ENCODE data around the gene PTPRD.
"Not testable (repeated sequence)": the region's sequence is repeated elsewhere in the genome, so short reads cannot be mapped to it uniquely, and the experiment has no call there.

The PTPRD gene

DNA sequence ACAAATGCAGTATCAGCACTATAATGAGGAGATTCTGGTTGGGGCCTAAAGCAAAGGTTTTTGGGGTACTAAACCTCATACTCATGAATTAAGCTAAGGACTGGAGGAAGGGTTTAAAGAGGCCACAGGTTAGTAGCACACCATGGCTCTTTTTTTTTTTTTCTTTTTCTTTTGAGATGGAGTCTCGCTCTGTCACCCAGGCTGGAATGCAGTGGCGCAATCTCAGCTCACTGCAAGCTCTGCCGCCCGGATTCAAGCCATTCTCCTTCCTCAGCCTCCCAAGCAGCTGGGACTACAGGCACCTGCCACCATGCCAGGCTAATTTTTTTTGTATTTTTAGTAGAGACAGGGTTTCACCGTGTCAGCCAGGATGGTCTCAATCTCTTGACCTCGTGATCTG is 1515.5 kb downstream of the PTPRD start:
- DNase-seq (ENCODE audit: low read depth in 1 of 2, low spot score in 1 of 2), result not testable (repeated sequence)

DNA sequence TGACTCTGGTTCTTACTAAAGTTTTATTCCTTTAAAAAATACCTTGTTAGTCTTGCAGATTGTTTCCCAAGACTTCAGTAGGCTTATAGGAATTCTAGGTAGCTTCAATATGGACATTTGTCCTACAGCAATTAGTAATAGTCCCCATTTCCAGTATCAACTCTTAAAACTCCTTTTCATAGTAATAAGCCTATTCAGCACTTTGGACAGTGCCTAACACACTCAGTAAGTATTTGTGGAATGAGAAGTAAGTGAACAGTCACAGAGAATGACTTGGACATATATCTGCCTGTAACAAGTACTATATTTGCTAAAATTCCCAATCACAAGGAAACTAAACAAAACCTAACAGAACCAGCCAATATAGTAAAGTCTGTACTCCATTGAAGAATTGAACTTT is 1521.4 kb downstream of the PTPRD start:
- DNase-seq (ENCODE audit: low read depth in 1 of 2, low spot score in 1 of 2), result no peak

DNA sequence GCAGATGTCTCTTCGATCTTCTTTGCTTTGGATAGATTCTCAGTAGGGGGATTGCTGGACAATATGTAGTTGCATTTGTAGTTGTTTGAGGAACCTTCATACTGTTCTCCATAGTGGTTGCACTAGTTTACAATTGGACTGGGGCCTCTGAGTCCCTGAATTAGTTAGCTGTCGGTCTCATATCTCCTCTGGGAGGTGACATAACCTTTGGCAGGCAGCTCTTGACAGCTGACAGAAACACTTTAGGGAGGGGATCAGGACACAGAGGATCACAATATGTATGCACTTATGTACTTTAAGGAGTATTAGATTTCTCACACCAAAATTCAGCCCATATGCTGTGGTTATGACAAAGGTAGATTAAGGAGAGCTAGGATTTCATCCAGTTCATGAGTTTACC is 1533.3 kb downstream of the PTPRD start:
- no peak for DNase-seq (ENCODE audit: low read depth in 1 of 2, low spot score in 1 of 2)

DNA sequence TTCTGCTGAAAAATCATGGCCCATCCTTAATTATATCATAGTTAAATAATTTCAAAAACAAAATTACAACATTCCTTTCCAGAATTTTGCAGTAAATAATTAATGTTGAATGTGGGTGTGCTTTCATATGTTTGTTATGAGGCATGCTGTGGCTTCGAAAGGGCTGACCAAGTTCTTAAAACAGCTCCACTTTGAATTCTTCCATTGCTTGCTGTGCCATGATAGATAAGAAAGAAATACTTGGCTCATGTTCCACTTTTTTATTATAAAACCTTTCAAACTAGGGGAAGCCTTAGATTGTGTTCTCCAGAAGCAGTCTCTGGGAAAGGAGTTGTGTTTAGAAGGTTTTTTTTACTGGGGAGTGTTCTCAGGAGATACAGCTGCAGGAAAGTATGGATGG is 1534.5 kb downstream of the PTPRD start:
- no peak for DNase-seq (ENCODE audit: low read depth in 1 of 2, low spot score in 1 of 2)

DNA sequence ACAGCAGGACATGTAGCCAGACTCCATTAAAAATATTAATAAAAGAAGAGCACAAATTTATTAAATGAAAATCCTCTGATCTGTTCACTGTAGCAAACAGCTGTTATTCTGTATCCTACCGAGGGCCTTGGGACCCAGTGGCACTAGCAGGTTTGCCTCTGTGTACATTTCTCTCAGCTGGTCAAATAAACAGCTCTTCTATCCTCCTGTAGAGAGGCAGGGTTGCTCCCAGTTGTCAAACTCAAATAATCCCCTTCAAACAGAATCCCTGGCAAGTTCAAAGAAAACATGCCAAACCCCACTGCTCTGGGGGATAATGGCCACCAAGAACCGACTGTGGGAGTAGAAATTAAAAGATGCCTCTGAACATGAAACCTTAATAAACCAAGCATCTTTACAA is 1551.2 kb downstream of the PTPRD start:
- no peak for DNase-seq (ENCODE audit: low read depth in 1 of 2, low spot score in 1 of 2)

DNA sequence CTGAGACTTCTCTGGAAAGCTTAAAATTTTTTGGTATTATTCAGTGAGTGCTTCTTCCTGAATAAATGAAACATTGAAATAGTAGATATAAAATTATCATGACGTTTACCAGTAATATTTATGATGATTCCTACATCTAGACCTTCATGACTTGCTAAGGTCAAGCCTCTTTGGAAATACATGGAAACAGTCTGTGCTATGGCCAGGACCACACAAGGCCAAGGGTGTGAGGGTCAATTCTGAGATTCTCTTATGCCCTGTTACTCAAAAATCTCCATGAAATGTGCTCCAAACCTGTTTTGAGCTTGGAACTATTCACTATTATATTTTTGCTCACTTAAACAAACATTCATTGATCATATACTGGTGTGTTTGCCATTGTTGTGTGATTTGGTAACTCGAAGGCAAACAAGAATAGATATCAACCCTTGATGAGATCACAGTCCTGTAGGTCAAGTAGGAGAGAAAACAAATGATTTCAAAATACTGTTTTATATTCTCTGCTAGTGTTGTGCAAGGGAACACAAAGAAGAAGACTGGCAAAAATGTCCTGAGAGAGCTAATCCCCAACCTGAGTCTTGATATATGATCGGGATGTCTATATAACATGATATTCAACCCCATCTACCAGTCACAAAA is 1558.3 kb downstream of the PTPRD start:
- DNase-seq (ENCODE audit: low read depth in 1 of 2, low spot score in 1 of 2), result no peak

DNA sequence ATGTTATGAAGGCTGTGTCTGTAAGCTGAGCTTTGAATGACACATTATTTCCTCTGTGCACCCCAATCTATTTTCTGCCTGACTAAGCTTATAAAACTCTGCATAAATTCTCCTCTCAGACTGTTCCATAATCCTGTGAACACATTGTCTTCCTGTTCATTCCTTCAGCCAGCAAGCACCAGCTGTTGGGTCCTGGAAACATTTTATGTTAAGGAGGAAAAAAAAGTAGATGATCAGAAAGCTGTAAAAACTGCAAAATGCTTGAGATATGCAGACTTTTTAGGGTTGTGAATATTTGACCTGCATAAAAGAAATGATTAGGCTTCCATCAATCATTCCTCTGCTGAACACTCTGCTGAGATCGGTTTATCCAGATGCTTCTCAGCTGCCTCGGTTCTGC is 1567.2 kb downstream of the PTPRD start:
- DNase-seq (ENCODE audit: low read depth in 1 of 2, low spot score in 1 of 2), result no peak

DNA sequence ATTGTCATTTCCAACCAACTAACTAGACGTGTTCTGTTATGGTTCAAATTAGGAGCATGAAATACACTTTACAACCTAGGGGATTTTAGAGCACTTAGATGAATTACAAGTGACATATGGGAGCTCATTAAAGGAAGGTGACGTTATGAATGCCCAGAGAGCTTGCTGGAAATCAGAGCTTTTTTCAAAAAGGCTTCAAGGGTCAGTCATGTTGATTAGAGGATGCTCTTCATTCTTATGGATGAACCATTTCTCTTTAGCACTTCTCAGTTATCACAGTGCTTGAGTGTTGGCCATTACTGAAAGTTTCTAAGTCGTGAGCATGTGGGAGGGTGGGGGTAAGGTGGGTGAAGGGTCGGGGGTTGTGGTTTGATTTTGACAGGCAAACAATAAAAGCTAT is 1567.7 kb downstream of the PTPRD start:
- DNase-seq (ENCODE audit: low read depth in 1 of 2, low spot score in 1 of 2), result no peak

DNA sequence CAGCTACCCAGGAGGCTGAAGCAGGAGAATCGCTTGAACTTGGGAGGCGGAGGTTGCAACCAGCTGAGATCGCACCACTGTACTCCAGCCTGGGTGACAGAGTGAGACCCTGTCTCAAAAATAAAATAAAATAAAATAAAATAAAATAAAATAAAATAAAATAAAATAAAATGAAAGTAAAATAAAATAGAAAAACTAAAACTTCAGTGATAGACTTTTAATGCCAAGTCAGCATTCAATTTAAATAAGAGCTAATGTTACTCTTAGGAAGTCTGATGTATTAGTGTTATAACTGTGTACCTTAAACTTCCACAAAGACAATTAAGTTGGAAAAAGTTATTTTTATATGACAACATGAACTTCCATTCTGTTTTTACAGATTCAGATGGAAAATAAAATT is 1569.0 kb downstream of the PTPRD start:
- DNase-seq (ENCODE audit: low read depth in 1 of 2, low spot score in 1 of 2), result not testable (repeated sequence)

DNA sequence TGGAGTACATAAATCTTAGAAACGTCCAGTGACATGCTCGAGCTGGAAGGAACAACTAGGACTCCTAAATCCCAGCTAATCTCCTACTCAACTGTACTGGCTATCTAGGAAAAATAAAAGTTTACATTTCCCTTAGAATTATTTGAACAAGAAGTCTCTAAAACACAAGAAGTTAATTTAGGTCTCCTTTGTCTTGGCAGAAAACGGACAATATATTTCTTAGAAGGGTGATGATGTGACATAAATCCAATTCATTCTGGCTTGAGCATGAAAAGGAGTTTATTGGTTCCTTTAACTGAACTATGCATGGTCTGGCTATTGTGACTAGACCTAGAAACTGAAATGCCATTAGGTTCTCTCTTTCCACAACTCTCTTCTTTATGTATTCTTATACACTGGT is 1571.0 kb downstream of the PTPRD start:
- DNase-seq (ENCODE audit: low read depth in 1 of 2, low spot score in 1 of 2), result no peak

DNA sequence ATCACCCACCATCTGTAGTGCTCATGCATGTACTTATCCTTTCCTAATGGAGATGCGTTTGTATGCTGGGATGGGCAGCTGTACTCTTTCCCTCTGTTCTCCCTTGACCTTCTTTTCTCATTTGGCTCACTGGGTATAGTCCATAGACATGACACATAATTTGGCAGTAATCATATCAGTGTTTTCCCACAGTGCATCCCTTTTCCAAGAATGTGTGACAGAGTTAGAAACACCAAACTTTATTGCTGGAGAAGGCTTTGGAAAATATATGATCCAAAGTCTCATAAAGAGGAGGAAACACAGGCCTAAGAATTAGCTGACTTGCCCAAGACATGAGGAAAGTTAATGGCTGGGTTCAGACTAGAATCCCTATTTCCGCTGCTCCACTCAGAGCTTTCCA is 1579.8 kb downstream of the PTPRD start:
- no peak for DNase-seq (ENCODE audit: low read depth in 1 of 2, low spot score in 1 of 2)

DNA sequence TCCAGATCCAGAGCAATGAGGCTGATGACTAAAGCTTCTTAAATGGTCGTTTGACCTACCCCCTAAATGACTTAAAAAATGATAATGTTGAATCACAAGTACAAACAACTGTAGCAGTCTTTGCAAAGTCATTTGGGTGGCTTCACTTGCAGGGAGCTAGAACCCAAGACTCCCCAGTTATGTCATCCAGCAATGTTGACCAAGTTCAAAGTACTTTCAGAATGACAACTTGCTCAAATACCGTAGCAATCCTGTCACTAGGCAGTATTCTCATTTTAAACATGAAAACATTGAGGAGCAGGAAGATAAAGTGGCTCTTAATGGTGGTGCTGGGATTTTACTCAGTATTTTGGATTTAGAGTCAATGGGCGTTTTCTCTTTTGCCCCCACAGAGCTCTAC is 1596.2 kb downstream of the PTPRD start:
- DNase-seq (ENCODE audit: low read depth in 1 of 2, low spot score in 1 of 2), result no peak

DNA sequence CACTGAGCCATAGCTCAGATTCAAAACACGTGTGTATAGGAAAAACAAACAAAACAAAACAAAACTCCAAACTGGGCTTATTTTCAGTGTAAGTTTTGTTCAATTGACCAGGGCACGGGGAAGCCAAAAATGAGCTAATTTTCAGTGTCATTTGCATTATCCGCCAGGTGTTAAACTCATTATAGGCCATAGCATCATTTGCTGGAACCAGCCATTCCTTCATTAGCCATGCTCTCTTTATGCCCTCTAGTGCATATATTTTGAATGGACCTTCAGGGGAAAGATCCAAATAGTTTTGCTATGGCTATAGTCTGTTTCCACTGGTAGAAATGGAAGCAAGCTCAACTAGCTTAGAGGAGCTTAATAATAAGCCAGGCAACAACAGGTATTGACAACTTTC is 1608.0 kb downstream of the PTPRD start:
- no peak for DNase-seq (ENCODE audit: low read depth in 1 of 2, low spot score in 1 of 2)

DNA sequence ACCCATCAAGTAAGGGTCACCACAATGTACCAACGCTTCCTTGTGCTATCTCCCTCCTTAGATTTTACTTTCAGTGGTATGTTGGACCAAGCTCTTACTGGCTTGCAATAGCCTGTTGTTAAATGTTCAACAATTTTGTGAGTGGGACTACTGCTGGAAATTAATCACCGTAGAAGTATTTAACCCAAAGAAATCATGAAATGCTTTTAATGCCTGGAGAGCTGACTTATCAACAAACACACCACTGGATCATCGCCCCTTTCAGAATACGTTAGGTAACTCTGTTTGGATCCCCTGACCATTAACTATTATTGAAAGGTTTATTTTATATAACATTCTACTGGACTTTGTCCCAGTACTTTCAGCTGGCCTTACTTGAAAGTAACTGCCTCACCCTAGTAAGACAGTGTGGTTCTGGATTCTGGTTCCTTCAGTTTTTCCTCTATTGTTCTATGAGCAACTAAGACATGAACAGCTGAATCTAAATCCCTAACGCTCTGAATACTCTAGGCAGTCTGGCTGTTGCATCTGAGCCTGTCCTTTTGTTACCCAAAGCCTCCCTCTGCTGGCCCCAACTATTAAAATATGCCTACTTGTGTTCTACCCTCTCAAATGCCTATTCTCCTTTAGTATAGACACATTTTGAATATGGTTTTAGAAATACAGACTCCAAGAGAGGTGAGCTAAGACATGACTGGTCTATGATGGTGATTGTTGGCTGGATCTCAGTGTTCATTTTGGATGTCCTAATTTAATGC is 1609.8 kb downstream of the PTPRD start:
- DNase-seq (ENCODE audit: low read depth in 1 of 2, low spot score in 1 of 2), result no peak

DNA sequence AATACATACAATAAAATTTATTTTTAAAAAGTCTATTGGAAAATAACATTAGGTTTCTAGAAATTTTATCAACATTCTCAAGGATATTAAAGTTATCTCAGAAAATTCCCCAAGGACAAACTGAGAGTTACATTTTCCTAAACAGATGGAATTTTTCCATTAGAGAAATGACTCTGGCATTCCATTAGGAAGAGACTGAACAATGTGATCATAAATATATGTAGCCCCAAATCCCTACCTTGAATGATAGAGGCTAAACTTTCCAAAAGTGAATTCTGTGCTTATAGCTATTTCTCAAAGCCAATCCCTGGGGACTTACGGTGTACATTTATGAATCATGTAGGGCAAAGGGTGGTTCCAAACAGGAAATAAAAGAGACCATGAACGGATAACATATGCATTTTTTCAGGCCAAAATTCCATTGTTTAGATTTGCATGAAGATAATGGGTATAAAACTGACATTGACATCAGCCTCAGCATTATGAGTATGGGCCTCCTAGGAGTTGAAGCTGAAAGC is 1632.2 kb downstream of the PTPRD start:
- no peak for DNase-seq (ENCODE audit: low read depth in 1 of 2, low spot score in 1 of 2)

DNA sequence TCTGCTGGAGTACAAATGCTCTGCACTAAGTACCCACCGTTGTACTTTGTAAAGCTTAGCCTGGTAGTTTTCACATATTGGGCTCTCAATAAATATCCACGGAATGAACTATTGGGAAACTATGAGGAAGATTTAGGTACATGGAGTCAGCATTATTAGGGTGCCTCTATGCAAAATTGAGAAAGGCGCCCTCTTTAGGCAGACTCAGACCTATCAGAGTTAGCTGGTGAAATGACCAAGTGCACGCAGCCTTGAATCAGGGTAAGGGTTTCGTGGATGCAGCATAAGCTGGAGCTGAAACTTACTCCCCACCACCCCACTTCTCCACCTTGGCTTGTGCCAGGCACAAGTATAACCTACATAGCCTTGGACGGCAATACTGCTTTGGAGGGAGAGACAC is 1634.5 kb downstream of the PTPRD start:
- no peak for DNase-seq (ENCODE audit: low read depth in 1 of 2, low spot score in 1 of 2)

DNA sequence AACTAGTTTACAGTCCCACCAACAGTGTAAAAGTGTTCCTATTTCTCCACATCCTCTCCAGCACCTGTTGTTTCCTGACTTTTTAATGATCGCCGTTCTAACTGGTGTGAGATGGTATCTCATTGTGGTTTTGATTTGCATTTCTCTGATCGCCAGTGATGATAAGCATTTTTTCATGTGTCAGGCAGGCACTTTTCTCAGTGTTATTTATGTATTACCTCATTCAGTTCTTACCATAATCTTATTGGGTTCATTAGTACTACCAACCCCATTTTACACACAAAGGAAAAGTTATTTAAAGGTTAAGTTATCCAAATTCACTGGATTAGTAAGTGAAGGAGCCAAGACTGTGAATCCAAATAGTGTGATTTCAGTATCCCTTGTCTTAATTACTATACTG is 1644.5 kb downstream of the PTPRD start:
- DNase-seq (ENCODE audit: low read depth in 1 of 2, low spot score in 1 of 2), result not testable (repeated sequence)

DNA sequence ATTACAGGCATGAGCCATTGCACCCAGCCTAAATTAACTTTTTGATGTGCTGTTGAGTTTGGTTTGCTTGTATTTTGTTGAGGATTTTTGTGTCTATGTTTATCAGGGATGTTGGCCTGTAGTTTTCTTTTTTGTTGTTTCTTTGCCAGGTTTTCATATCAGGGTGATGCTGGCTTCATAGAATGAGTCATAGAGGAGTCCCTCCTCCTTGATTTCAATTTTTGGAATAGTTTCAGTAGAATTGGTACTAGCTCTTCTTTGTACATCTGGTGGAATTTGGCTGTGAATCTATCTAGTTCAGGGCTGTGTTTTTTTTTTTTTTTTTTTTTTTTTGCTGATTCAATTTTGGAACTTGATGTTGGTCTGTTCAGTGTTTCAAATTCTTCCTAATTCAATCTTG is 1648.9 kb downstream of the PTPRD start:
- no peak for DNase-seq (ENCODE audit: low read depth in 1 of 2, low spot score in 1 of 2)

DNA sequence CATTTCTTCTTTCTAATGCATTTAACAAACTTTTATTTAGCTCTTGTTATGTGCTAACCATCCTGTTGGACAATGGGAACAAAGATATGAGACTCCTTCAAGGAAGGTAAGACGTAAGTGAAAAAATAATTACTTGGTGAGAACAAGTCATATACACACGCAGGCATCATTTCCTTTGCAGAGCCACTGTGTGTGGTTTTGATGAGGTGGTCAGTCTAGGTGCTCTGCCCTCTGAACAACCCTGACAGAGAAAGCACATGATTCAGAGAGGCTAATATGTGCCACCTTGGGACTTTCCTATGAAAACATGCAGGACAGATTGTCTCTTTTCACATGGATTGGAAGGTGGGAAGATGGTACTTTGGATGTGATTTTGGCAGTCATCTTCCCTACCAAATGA is 1650.7 kb downstream of the PTPRD start:
- no peak for DNase-seq (ENCODE audit: low read depth in 1 of 2, low spot score in 1 of 2)

DNA sequence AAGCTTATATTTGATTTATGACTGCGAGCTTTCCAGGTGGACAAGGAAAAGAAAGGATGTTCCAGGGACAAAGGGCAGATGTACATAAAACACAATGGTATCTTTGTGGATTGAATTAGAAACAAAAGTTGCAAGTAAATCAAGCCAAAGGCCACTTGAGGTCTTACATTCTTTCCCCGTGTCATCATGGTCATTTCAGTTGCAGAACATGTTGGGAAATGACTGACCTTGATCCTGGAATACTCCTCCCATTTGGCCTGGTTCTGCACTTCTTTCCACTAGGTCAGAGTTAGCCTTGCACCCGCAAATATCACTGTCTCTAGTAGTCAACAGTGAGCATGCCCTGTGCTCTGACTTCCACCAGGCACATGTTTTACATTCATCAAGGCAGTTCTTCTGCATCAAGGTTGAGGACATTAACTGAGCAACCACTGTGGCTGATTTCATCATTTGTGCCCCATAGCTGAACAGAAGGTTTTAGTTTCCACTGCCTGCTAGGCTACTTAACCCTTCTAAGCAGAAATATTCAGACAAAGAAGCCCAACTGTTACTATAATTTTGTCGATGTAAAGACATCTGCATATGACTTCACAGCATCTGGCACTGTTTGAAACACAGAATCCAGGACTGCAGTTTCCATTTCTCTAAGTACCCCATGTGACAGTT is 1651.5 kb downstream of the PTPRD start:
- no peak for DNase-seq (ENCODE audit: low read depth in 1 of 2, low spot score in 1 of 2)

DNA sequence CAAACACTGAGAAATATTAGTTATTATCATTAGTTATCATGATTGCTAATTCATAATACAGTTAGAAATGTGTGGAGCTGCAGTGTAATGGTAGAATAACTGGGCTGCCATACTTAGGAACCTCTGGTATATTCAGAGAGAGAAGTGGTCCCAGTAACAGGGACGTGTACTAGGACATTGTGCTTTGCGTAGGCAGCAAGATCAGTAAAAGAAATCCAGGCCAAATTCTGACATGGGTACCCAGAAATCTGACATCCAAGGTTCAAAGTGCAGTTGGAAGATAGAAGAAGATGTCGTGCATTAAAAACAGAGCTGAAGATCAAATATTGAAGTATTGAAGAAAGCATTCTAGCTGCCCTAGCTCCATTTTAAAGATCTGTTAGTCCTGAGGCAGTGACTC is 1652.5 kb downstream of the PTPRD start:
- DNase-seq (ENCODE audit: low read depth in 1 of 2, low spot score in 1 of 2), result no peak

DNA sequence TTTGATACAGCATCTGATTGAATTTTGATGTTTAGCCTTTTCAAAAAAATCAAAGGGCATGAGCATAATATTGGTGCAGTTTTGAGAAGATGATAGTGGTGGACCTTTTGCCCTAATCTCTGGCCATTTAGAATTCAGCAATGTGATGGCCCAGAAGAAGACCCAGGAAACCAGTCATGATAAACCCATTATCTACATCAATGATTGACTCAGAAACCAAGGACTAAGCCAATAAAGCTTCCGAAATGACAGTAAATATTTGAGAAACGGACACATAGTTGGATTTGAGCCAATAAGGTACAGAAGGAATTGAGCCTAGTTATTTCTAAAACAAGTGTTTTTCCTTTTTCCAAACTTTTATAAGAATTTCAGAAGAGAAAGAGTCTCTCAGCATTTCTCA is 1654.4 kb downstream of the PTPRD start:
- no peak for DNase-seq (ENCODE audit: low read depth in 1 of 2, low spot score in 1 of 2)
